Lower leg skin (tissue), 3 donors: ENCODE data around the gene C4orf50.

Experiments used
- POLR2A ChIP-seq, 2 donors: fragments of 450-650 bp; IDR thresholded peaks; one replicate each; pipeline ENCODE4 v1.6.1; 2016 to 2017; ENCODE audit warnings: antibody characterized with exemption in 2 of 2, mild to moderate bottlenecking in 1 of 2, moderate library complexity in 1 of 2
- TF ChIP-seq, protein P1 (sequence below), 3 donors: fragments of 450-650 bp; IDR thresholded peaks; one replicate each; pipeline ENCODE4 v1.5.1; 2016; ENCODE audit warnings: antibody characterized with exemption in 3 of 3, mild to moderate bottlenecking in 3 of 3, moderate library complexity in 2 of 3

DNA sequence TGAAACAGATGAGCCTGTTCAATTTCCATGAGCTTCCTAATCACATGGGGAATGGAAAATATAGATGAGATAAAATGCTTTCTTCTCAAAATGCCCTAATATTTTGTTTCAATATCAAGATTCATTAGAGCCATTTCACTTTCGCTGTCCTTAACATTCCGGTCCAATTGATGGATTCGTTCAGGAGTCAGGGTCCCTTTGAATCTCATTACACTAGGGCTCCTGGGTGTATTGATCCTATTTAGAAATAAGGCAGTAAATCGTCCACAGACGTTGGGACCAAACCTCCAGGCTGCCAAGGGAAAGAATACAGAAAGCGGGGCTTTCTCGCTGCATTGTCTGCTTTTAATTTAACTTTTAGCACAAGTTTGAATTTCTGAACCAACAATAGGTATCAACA is 104.8 kb downstream of the C4orf50 start:
- TF ChIP-seq, protein P1, sequence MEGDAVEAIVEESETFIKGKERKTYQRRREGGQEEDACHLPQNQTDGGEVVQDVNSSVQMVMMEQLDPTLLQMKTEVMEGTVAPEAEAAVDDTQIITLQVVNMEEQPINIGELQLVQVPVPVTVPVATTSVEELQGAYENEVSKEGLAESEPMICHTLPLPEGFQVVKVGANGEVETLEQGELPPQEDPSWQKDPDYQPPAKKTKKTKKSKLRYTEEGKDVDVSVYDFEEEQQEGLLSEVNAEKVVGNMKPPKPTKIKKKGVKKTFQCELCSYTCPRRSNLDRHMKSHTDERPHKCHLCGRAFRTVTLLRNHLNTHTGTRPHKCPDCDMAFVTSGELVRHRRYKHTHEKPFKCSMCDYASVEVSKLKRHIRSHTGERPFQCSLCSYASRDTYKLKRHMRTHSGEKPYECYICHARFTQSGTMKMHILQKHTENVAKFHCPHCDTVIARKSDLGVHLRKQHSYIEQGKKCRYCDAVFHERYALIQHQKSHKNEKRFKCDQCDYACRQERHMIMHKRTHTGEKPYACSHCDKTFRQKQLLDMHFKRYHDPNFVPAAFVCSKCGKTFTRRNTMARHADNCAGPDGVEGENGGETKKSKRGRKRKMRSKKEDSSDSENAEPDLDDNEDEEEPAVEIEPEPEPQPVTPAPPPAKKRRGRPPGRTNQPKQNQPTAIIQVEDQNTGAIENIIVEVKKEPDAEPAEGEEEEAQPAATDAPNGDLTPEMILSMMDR (IDR thresholded peaks at IDR 0.05) = no peak
- no peak for TF ChIP-seq POLR2A (IDR thresholded peaks at IDR 0.05)
